ENCODE data around the gene TAAR8.
"Not testable (repeated sequence)": the region's sequence is repeated elsewhere in the genome, so short reads cannot be mapped to it uniquely, and the experiment has no call there.

The TAAR8 gene

GRCh38 chr6:132515386-132515785 lies 37.1 kb upstream of the TAAR8 start:
- no peak overlapping the region for H3K9ac ChIP-seq (ENCODE audit: low read length)
- peak; percentile 68 for DNase-seq (ENCODE audit: low read depth)
- H3K36me3 ChIP-seq (ENCODE audit: control insufficient read depth, insufficient read depth, low read length, severe bottlenecking): no peaks in the 10 kb centered on the region
- H3K4me1 ChIP-seq (ENCODE audit: control insufficient read depth, insufficient read depth, low read length): peaks cover 37% of the 10 kb centered on the region
- no peaks in the 10 kb centered on the region for H3K9me3 ChIP-seq (ENCODE audit: control insufficient read depth, low read length)
- no peaks in the 10 kb centered on the region for H3K27me3 ChIP-seq (replicated peaks; ENCODE audit: control insufficient read depth, insufficient read depth, low read length)
- no peak overlapping the region for H3K4me3 ChIP-seq (ENCODE audit: low read length)

- H3K4me3 ChIP-seq (ENCODE audit: low read length): no peak overlapping the region
- no peaks in the 10 kb centered on the region for H3K36me3 ChIP-seq (ENCODE audit: control insufficient read depth, insufficient read depth, low read length, severe bottlenecking)
- H3K27me3 ChIP-seq (replicated peaks; ENCODE audit: control insufficient read depth, insufficient read depth, low read length): no peaks in the 10 kb centered on the region
- H3K4me1 ChIP-seq (ENCODE audit: control insufficient read depth, insufficient read depth, low read length): peaks cover 9% of the 10 kb centered on the region
- no peak overlapping the region for H3K9ac ChIP-seq (ENCODE audit: low read length)
- peak; percentile 13 for DNase-seq (ENCODE audit: low read depth)
- H3K9me3 ChIP-seq (ENCODE audit: control insufficient read depth, low read length): no peaks in the 10 kb centered on the region
These were observed 31.5 kb upstream of the TAAR8 start for GRCh38 chr6:132520953-132521352.

GRCh38 chr6:132524646-132525045 lies 27.8 kb upstream of the TAAR8 start:
- no peaks in the 10 kb centered on the region for H3K9me3 ChIP-seq (ENCODE audit: control insufficient read depth, low read length)
- no peaks in the 10 kb centered on the region for H3K27me3 ChIP-seq (replicated peaks; ENCODE audit: control insufficient read depth, insufficient read depth, low read length)
- H3K4me1 ChIP-seq (ENCODE audit: control insufficient read depth, insufficient read depth, low read length): peaks cover 9% of the 10 kb centered on the region
- H3K4me3 ChIP-seq (ENCODE audit: low read length): no peak overlapping the region
- no peaks in the 10 kb centered on the region for H3K36me3 ChIP-seq (ENCODE audit: control insufficient read depth, insufficient read depth, low read length, severe bottlenecking)
- DNase-seq (ENCODE audit: low read depth): no peak
- H3K9ac ChIP-seq (ENCODE audit: low read length): no peak overlapping the region

- DNase-seq (ENCODE audit: low read depth): no peak
- Histone ChIP-seq H3K9ac (ENCODE audit: low read length) (no peak overlapping the region), H3K4me3 (ENCODE audit: low read length) (no peak overlapping the region), H3K36me3 (ENCODE audit: control insufficient read depth, insufficient read depth, low read length, severe bottlenecking) (no peaks in the 10 kb centered on the region), H3K4me1 (ENCODE audit: control insufficient read depth, insufficient read depth, low read length) (peaks cover 9% of the 10 kb centered on the region), H3K27me3 (replicated peaks; ENCODE audit: control insufficient read depth, insufficient read depth, low read length) (no peaks in the 10 kb centered on the region), H3K9me3 (ENCODE audit: control insufficient read depth, low read length) (no peaks in the 10 kb centered on the region)
These were observed 26.6 kb upstream of the TAAR8 start for GRCh38 chr6:132525866-132526265.

- Histone ChIP-seq H3K4me3 (ENCODE audit: low read length) (no peak overlapping the region), H3K36me3 (ENCODE audit: control insufficient read depth, insufficient read depth, low read length, severe bottlenecking) (no peaks in the 10 kb centered on the region), H3K4me1 (ENCODE audit: control insufficient read depth, insufficient read depth, low read length) (peaks cover 6% of the 10 kb centered on the region), H3K9ac (ENCODE audit: low read length) (no peak overlapping the region), H3K27me3 (replicated peaks; ENCODE audit: control insufficient read depth, insufficient read depth, low read length) (no peaks in the 10 kb centered on the region), H3K9me3 (ENCODE audit: control insufficient read depth, low read length) (no peaks in the 10 kb centered on the region)
- no peak for DNase-seq (ENCODE audit: low read depth)
These were observed 26.0 kb upstream of the TAAR8 start for GRCh38 chr6:132526461-132526860.

GRCh38 chr6:132527791-132528190 lies 24.7 kb upstream of the TAAR8 start:
- Histone ChIP-seq H3K9ac (ENCODE audit: low read length) (no peak overlapping the region), H3K36me3 (ENCODE audit: control insufficient read depth, insufficient read depth, low read length, severe bottlenecking) (no peaks in the 10 kb centered on the region), H3K4me1 (ENCODE audit: control insufficient read depth, insufficient read depth, low read length) (no peaks in the 10 kb centered on the region), H3K9me3 (ENCODE audit: control insufficient read depth, low read length) (no peaks in the 10 kb centered on the region), H3K27me3 (replicated peaks; ENCODE audit: control insufficient read depth, insufficient read depth, low read length) (no peaks in the 10 kb centered on the region), H3K4me3 (ENCODE audit: low read length) (no peak overlapping the region)
- no peak for DNase-seq (ENCODE audit: low read depth)

- peak overlapping the region; percentile 61 for H3K4me3 ChIP-seq (ENCODE audit: low read length)
- H3K4me1 ChIP-seq (ENCODE audit: control insufficient read depth, insufficient read depth, low read length): no peaks in the 10 kb centered on the region
- no peaks in the 10 kb centered on the region for H3K27me3 ChIP-seq (replicated peaks; ENCODE audit: control insufficient read depth, insufficient read depth, low read length)
- H3K9me3 ChIP-seq (ENCODE audit: control insufficient read depth, low read length): peaks cover 6% of the 10 kb centered on the region
- DNase-seq (ENCODE audit: low read depth): peak; percentile 87
- no peak overlapping the region for H3K9ac ChIP-seq (ENCODE audit: low read length)
- no peaks in the 10 kb centered on the region for H3K36me3 ChIP-seq (ENCODE audit: control insufficient read depth, insufficient read depth, low read length, severe bottlenecking)
These were observed 22.0 kb upstream of the TAAR8 start for GRCh38 chr6:132530293-132530974.

- not testable (repeated sequence) for H3K4me3 ChIP-seq (ENCODE audit: low read length); H3K4me1 ChIP-seq (ENCODE audit: control insufficient read depth, insufficient read depth, low read length)
These were observed 17.9 kb upstream of the TAAR8 start for GRCh38 chr6:132534546-132534945.

GRCh38 chr6:132537145-132537544 lies 15.3 kb upstream of the TAAR8 start:
- no peak overlapping the region for H3K9ac ChIP-seq (ENCODE audit: low read length)

More at GRCh38 chr6:132534546-132534945, 17.9 kb upstream of the TAAR8 start:
- peaks cover 26% of the 10 kb centered on the region for H3K27me3 ChIP-seq (replicated peaks; ENCODE audit: control insufficient read depth, insufficient read depth, low read length)
- H3K9ac ChIP-seq (ENCODE audit: low read length); H3K9me3 ChIP-seq (ENCODE audit: control insufficient read depth, low read length); H3K36me3 ChIP-seq (ENCODE audit: control insufficient read depth, insufficient read depth, low read length, severe bottlenecking); DNase-seq (ENCODE audit: low read depth): not testable (repeated sequence)

GRCh38 chr6:132537977-132538376 lies 14.5 kb upstream of the TAAR8 start, which contains the start of gene TAAR9:
TSS of gene TAAR9 (plus strand) at chr6:132538277. CDS start at chr6:132538290, 13 bp downstream.
- no peak within 1 kb of the TSS for H3K9ac ChIP-seq (ENCODE audit: low read length)
- H3K9me3 ChIP-seq (ENCODE audit: control insufficient read depth, low read length): peaks cover 6% of the 10 kb centered on the region
- no peaks in the 10 kb centered on the region for H3K36me3 ChIP-seq (ENCODE audit: control insufficient read depth, insufficient read depth, low read length, severe bottlenecking)
- peaks cover 29% of the 10 kb centered on the region for H3K27me3 ChIP-seq (replicated peaks; ENCODE audit: control insufficient read depth, insufficient read depth, low read length)
- no peak for DNase-seq (ENCODE audit: low read depth)
- H3K4me1 ChIP-seq (ENCODE audit: control insufficient read depth, insufficient read depth, low read length): no peaks in the 10 kb centered on the region
- no peak within 1 kb of the TSS for H3K4me3 ChIP-seq (ENCODE audit: low read length)

More at GRCh38 chr6:132537145-132537544, 15.3 kb upstream of the TAAR8 start:
- Histone ChIP-seq H3K4me1 (ENCODE audit: control insufficient read depth, insufficient read depth, low read length) (no peaks in the 10 kb centered on the region), H3K36me3 (ENCODE audit: control insufficient read depth, insufficient read depth, low read length, severe bottlenecking) (no peaks in the 10 kb centered on the region), H3K4me3 (ENCODE audit: low read length) (no peak overlapping the region), H3K9me3 (ENCODE audit: control insufficient read depth, low read length) (peaks cover 6% of the 10 kb centered on the region), H3K27me3 (replicated peaks; ENCODE audit: control insufficient read depth, insufficient read depth, low read length) (peaks cover 29% of the 10 kb centered on the region)
- no peak for DNase-seq (ENCODE audit: low read depth)

- Histone ChIP-seq H3K36me3 (ENCODE audit: control insufficient read depth, insufficient read depth, low read length, severe bottlenecking) (no peaks in the 10 kb centered on the region), H3K4me1 (ENCODE audit: control insufficient read depth, insufficient read depth, low read length) (no peaks in the 10 kb centered on the region), H3K4me3 (ENCODE audit: low read length) (no peak overlapping the region), H3K27me3 (replicated peaks; ENCODE audit: control insufficient read depth, insufficient read depth, low read length) (peaks cover 18% of the 10 kb centered on the region), H3K9ac (ENCODE audit: low read length) (no peak overlapping the region), H3K9me3 (ENCODE audit: control insufficient read depth, low read length) (no peaks in the 10 kb centered on the region)
- DNase-seq (ENCODE audit: low read depth): no peak
These were observed 7.6 kb upstream of the TAAR8 start for GRCh38 chr6:132544826-132545225.
